HG02798 (cell line): ENCODE results near the gene PRPF31.
"Not testable (repeated sequence)": the region's sequence is repeated elsewhere in the genome, so short reads cannot be mapped to it uniquely, and the experiment has no call there.

Source experiments
- ATAC-seq: cut with Tn5 transposase; IDR thresholded peaks from one replicate; pipeline ENCODE4 v1.9.1; 2021; ENCODE audit warnings: mild to moderate bottlenecking; ENCODE audit not compliant: unreplicated experiment, poor library complexity

PRPF31 gene, protein sequence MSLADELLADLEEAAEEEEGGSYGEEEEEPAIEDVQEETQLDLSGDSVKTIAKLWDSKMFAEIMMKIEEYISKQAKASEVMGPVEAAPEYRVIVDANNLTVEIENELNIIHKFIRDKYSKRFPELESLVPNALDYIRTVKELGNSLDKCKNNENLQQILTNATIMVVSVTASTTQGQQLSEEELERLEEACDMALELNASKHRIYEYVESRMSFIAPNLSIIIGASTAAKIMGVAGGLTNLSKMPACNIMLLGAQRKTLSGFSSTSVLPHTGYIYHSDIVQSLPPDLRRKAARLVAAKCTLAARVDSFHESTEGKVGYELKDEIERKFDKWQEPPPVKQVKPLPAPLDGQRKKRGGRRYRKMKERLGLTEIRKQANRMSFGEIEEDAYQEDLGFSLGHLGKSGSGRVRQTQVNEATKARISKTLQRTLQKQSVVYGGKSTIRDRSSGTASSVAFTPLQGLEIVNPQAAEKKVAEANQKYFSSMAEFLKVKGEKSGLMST

GRCh38 chr19:54115109-54116063 lies at the start of gene PRPF31, which contains the start of gene TFPT:
TSS of gene PRPF31 (plus strand) at chr19:54115754. CDS start at chr19:54118279, 2,525 bp downstream.
TSS of gene TFPT (minus strand) at chr19:54115657. CDS start at chr19:54115269, 388 bp downstream.
- peak; percentile 88 for ATAC-seq

GRCh38 chr19:54069470-54069869 lies 46.1 kb upstream of the PRPF31 start:
- ATAC-seq, result no peak

- no peak for ATAC-seq
These were observed 41.7 kb upstream of the PRPF31 start for GRCh38 chr19:54073829-54074228.

DNA sequence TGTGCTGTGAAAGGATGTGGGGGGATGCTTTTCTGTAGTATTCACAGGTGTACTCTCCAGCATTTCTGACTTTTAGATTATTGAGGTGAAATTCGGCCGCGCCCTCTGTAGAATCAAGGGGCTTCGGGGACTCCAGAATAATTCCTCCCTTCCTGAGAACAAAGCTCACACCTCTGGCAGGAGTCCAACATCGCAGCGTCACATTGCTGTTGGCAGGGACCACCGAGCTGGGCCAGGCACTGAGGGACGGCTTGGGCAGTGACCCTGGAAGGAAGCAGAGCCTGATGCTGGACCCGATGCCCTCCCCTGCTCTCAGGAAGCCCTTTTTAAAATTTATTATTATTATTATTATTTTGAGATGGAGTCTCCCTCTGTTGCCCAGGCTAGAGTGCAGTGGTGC lies 40.7 kb upstream of the PRPF31 start:
- no peak for ATAC-seq

DNA sequence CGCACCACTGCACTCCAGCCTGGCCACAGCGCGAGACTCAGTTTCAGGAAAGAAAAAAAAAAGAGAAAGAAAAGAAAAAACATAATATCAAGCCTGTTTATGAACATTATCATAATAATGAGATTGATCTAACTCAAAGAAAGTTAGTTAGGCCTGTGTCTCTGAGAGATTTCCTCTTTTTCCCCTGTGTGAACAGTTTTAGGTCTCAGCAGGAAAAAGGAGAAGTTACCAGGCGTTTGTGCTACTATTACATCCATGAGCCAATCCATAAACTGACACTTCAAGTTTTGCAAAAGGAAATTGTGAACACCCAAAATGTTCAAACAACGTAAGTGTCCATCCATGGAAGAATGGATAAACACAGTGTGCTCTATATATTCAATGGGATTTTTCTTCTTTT lies 38.2 kb upstream of the PRPF31 start:
- no peak for ATAC-seq

GRCh38 chr19:54081032-54081431 lies 34.5 kb upstream of the PRPF31 start, which contains the start of gene TARM1:
TSS of gene TARM1 (minus strand) at chr19:54081365. CDS start at chr19:54081340, 25 bp downstream.
- no peak for ATAC-seq

DNA sequence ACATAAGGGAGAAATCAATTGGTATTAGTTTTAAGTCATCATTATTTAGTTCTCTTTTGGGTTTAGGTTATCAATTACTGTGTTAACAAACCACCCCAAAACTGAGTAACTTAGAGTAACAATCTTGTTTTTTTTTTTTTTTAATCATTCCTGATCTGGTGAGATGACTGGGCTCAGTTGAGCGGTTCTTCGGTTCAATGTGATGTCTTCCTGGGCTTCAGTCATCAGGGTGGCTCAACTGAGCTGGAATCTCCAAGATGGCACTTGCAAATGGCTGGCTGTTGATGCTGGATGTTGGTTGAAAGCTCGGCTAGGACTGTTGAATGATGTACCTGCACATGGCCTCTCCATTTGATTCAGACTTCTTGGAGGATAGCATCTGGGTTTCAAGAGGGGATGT lies 31.1 kb upstream of the PRPF31 start:
- no peak for ATAC-seq

DNA sequence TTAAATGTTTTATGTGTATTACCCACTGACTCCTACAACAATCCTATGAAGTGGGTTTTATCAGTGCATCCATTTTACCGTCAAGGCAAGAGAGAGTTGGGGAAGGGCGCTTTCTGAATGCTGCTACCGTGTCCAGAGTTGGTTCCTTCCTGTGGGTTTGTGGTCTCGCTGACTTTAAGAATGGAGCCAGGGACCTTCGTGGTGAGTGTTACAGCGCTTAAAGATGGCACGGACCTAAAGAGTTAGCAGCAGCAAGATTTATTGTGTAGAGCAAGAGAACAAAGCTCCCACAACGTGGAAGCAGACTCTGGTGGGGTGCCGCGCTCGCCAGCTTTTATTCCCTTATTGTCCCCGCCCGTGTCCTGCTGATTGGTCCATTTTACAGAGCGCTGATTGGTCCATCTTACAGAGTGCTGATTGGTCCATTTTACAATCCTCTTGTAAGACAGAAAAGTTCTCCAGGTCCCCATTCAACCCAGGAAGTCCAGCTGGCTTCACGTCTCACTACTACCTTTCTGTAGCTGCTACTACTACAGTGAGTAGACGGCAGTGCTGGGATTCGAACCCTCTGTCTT lies 21.0 kb upstream of the PRPF31 start:
- ATAC-seq, result no peak

- ATAC-seq, result no peak
These were observed 20.3 kb upstream of the PRPF31 start for GRCh38 chr19:54095136-54095858.

- ATAC-seq, result not testable (repeated sequence)
These were observed 19.5 kb upstream of the PRPF31 start for GRCh38 chr19:54095859-54096616.

- ATAC-seq, result no peak
These were observed 18.9 kb upstream of the PRPF31 start for GRCh38 chr19:54096617-54097106.

- no peak for ATAC-seq
These were observed 16.2 kb upstream of the PRPF31 start for GRCh38 chr19:54099190-54099902.

GRCh38 chr19:54099903-54100255 lies 15.7 kb upstream of the PRPF31 start:
- ATAC-seq, result not testable (repeated sequence)

GRCh38 chr19:54100561-54100960 lies 15.0 kb upstream of the PRPF31 start, which contains the start of gene OSCAR:
TSS of gene OSCAR (minus strand) at chr19:54100803. CDS start at chr19:54100792, 11 bp downstream.
- no peak for ATAC-seq

DNA sequence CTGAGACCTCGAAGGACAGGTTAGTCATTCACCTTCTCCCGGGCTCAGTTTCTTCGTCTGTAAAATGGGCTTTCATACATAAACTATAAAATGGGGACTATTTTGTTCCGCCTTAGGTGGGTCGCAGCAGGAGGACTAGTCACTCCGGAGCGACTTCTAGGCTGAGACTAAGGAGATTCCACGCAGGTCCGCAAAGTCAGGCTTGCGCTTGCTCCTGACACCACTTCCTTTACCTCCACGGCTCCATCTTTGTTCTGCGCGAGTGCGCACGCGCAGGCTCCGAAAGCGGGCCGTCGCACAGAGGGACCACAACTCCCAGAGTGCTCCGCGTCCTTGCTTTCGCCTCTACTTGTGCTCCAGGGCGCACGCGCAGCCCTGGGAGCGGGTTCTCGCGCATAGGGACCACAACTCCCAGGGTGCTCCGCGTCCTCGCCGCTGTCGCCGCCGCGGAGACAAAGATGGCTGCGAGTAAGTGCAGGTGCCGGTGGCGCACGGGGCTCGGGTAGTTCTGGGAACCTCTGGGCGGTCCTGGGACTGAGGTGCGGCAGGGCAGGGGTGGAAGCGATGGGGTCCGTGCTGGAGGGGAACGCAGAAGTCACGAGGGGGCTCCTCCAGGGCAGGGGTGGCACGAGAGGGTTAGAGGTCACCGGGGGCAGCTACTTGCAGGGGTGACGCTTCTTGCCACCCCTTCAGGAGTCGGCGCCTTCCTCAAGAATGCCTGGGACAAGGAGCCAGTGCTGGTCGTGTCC lies 13.0 kb upstream of the PRPF31 start, which contains the start of gene NDUFA3:
TSS of gene NDUFA3 (plus strand) at position 435 of the 749 bp plus-strand sequence. CDS start at position 459, 24 bp downstream.
- peak; percentile 99 for ATAC-seq

- ATAC-seq, result no peak
These were observed 10.4 kb upstream of the PRPF31 start for GRCh38 chr19:54104998-54105715.

DNA sequence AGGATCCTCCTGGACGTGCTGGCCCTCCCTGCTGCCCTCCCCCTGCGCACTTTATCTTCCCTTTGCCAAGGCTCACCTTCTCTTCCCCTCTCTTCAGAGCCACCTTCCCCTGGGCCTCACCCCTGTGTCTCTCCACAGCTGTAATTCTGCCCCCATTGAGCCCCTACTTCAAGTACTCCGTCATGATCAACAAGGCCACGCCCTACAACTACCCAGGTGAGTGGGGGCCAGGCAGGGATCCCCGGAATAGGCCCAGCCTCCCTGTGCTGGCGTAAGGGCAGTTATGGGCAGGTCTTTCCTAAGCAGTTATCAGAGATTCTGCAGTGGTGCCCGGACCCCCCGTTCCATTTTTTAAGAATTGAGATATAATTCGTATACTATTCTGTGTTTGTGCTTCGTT lies 9.8 kb upstream of the PRPF31 start:
- no peak for ATAC-seq
